Activated CD4-positive, alpha-beta T cell treated with anti-CD3 and anti-CD28 coated beads for 4 hours (primary cell): ENCODE data around the gene CNKSR3.

ENCODE experiments used
- DNase-seq, 2 donors: peaks; one replicate each; pipeline ENCODE4 v3.0.0-alpha.2; 2020

CNKSR3 gene

DNA sequence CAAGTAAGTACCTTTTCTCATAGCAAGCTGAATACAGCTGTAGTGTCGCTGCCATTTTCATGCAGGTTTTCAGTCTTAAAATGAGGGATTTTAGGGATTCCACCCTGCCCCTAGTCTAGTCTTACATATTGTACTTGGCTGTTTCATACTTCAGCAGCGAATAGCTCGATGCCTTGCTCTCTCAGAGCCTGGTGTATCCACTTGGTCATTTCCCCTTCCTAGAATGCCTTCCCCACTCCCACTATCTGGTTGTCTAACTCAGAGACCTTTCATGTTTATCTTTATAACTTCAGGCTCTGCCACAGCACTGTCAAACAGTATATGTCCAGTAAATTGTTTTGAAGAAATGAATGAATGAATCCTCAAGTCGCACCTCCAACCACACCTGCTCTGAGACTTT is 132.8 kb downstream of the CNKSR3 start:
- no peak for DNase-seq

DNA sequence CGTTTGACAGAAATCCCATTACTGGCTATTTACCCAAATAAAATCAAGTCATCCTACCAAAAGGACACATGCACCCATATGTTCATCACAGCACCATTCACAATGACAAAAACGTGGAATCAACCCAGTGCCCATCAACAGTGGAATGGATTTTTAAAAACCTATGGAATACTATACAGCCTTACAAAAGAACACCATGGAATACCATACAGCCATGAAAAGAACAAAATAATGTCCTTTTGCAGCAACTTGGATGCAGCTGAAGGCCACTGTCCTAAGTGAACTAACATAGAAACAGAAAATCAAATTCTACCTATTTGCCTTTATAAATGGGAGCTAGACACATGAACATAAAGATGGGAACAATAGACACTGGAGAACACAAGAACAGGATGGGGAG is 136.5 kb downstream of the CNKSR3 start:
- no peak for DNase-seq

DNA sequence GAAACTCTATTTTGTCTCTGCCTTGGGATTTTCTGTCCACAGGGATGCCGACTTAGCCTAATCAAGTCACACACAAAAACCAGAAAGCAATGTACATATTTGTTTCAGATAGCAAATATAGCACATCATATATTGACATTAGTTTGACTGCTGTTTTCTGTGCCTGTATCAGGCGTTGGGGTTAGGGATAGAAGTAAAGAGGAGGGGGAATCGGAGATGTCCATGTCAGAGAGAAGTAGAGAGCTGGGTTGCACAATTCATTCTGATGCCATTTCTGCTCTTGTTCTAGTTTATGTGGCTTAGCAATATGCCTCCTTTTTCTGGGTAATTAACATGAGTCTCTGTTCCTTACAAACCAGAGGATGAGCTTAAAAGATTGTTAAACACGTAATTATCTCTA is 139.2 kb downstream of the CNKSR3 start:
- DNase-seq, result no peak

DNA sequence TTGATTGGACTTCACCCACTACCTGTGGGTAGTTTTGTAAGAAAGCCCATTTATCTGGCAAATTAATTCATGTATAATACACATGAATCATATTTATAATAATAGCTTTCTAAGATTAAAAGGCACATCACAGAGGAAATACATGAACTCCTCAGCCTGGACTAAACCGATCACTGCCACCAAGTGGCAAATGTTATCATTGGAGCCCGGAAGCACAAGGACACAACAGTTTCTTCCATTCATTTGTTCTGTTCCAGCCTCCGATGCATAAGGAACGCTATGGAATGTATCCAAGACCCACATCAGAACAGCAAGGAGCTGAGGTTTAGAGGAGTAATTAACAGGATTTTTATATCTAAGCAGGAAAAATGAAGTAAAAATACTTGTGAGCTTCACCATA is 139.9 kb downstream of the CNKSR3 start:
- peak in 1 of 2 donors; percentile 16 for DNase-seq

DNA sequence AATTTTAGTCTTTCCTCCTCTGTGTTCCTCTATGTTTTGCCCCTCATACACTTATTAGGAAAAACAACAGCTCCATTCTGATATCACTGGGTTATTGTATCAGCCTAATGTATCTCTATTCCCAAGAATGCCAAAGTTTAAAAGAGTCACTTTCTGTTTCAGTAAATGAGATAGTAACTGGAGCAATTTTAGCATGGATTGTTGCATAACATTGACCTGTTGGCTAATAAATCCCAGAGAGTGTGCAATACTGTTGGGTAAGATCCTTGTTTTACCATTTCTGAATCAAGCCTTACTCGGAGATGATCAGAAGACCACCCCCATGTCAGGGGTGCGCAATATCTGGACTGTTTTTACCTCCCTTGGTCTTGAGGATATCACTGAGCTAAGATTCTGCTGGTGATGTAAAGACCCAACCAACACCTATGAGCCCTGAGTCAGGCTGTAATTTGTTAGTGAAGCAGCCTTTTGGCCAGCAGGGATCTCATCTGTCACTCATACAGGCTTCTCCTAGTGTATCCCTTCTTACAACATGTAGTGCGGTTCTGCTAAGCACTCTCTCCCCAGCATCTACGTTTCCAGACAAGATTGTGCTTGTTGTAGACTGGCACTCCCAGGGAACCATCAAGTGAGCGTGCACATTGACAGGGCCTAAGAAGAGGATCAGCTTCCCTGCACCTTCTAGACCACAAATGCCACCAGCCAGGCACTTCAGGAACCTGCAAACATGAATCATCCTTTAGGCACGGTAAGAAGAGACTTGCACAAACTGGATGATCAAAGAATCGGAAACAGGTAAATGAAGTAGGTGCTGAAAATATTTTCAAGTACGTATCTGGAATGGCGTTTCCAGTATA is 142.4 kb downstream of the CNKSR3 start:
- DNase-seq, result no peak

DNA sequence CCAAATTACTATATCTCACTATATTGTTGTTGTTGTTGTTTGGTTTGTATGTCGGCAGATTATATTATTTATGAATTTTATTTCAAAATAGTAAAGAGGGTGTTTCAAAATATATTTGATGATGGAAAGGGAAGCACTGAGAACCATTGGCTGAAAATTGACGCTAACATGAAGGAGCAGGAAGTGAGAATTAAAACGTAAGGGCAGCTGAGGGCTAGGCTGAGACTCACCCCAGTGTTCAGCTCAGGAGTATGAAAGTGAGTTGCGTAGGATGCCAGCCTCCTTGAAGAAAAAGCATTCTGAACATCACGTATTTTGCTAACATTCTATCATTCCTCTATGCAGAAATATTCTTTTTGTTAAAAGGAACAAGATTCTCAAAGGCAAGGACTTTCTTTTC is 143.1 kb downstream of the CNKSR3 start:
- no peak for DNase-seq

DNA sequence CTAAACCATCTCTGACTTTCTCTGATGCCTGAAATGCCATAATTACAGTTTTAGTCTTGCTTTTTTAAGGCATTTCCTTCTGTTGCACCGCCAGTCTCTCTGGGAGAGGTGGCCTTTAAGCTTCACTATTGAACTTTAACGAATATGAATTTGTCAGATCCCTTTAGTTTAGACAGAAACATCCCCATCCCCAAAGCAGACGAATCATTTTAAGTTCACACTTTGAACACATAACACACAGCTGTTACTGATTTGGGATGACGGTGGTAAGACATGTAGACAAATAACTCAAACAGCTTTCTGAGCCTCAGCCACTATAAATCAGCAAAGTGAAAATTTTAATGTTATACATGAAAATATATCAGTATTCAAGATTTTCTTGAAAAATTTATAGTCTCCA is 146.7 kb downstream of the CNKSR3 start:
- no peak for DNase-seq

DNA sequence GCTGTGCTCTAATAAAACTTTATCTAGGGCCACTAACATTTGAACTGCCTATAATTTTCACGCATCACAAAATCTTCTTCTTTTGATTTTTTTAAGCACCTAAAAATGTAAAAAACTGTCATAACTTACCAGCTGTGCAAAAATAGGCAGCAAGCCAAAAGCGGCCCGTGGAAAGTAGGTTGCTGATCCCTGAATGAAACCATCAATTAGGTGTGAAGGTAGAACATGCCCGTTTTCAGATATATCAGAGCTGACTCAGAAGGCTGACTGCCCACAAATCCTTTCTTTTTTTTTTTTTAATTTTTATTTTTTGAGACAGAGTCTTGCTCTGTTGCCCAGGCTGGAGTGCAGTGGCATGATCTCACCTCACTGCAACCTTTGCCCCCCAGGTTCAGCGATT is 149.0 kb downstream of the CNKSR3 start:
- DNase-seq, result no peak

DNA sequence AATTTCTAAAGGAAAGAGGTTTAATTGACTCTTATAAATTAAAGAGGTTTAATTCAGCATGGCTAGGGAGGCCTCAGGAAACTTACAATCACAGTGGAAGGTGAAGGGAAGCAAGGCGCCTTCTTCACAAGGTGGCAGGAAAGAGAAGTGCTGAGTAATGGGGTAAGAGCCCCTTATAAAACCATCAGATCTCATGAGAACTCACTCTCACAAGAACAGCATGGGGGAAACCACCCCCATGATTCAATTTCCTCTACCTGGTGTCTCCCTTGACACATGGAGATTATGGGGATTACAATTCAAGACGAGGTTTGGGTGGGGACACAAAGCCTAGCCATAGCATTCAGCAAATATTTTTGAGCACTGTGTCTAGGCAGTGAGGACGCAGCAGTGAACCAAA is 150.0 kb downstream of the CNKSR3 start:
- DNase-seq, result no peak

DNA sequence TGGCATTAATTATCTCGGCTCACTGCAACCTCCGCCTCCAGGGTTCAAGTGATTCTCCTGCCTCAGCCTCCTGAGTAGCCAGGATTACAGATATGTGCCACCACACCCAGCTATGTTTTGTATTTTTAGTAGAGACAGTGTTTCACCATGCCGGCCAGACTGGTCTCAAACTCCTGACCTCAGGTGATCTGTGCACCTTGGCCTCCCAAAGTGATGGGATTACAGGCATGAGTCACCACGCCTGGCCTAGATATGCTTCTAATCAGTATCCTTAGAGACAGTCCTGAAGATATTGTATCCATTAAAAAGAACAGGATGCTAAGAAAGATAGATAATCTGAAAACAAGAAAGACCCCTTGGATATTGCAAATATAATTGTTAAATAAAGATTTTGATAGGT is 150.8 kb downstream of the CNKSR3 start:
- no peak for DNase-seq

DNA sequence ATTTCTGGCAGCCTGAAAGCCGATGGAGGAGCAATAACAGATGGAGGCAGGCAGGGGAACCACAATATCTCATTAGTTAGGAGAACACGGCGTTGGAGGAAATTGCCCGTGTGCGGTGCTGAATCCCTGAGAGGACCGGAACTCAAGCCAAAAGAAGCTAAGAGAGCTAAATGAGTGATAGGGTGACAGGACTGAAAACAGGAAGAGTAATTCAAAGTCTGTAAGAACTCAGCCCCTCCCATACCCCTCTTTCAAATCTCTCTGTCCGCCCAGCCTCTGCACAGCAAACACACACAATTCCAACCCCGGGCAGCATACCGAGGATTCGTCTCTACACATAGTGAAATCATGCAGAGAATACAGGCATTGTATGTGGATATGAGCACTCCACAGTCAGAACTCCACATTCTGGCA is 151.3 kb downstream of the CNKSR3 start:
- DNase-seq, result no peak

DNA sequence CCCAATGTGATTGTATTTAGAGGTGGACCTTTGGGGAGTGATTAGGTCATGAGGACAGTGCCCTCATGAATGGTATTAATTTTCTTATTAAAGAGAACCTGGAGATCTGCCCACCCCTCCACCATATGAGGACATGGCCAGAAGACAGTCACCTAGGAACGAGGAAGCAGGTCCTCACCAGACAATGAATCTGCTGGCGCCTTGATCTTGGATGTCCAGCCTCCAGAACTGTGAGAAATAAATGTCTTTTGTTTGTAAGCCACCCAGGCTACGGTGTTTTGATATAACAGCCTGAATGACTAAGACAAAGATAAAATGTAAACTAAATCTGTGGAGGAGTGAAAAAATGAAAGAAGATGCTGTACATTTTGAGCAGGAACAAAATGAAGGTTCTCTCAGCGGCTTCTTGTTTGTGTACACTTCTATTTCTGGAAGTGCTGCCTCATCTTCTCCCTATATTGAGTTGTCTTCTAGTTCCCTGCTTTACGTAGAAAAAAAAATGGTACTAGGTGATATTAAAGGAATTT is 152.4 kb downstream of the CNKSR3 start:
- DNase-seq, result no peak

DNA sequence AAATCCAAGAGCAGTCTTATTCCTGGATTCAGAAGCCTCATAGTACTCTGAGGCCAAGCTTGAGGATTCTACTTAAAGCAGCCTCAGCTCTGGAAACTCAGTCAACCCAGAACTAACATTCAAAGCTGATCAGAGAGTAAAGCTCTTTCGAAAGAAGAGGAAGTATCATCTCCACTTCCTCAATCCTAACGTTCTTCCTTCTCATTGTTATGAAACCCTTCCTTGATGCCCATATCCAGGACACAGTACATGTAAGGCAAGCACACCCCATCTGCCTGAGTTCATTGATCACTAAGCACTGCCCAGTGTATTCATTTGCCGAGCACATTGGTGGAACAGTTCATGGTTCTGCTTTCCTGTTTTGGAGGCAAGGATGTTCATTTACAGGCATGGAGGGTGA is 153.8 kb downstream of the CNKSR3 start, which contains the start of gene IPCEF1:
IPCEF1 (minus strand) TSS at position 114 of the 400 bp plus-strand sequence. CDS start 90,856 bp downstream, outside the sequence.
- DNase-seq, result no peak

DNA sequence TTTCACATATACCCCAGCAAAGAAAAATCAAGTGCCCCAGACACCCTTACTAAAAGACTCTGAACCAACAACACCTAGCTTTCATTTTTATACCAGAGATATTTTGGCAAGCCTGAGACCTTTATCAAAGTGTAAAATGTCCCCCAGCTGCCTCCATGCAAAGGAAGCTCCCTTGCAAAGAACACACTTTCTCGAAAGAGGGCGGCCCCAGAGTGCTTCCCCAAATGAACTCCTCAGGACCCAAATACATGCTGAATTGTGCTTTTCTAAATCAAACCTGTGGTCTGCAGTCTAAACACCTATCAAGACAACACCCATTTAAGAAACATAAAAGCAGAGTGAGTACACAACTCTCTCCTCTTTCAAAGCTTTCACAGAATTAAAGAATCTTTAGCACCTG is 154.4 kb downstream of the CNKSR3 start:
- DNase-seq, result no peak

DNA sequence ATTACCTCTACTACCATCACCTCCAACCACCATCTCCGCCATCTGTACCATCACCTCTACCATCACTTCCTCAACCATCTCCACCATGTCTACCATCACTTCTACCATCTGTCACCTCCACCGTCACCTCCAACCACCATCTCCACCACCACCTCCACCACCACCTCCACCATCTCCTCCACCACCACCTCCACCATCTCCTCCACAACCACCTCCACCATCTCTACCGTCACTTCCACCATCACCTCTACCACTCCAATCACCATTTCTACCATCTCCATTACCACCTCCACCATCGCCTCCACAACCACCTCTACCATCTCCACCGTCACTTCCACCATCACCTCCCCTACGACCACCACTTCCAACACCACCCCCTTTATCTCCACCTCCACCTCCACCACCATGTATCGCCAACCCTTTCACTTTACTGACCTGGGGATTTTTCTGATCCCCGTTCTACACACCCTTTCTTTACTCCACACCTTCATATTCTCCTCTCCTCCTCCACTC is 156.2 kb downstream of the CNKSR3 start:
- no peak for DNase-seq

DNA sequence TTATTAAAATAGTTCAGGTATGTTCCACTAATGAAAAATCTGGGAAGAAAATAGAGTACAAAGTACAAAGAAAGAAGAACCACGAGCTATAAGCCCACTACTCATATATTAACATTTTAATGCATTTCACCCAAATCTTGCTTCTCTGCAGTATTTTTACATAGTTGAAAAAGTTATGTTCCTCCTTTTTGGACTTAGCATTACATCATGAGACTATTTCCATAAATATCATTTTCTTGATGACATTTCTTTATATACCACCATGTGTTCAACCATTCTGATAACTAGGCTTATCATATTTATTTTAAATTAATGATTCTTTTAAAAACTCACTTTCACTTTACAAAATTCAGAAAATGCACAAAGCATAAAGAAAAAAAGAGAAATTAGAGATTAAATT is 156.9 kb downstream of the CNKSR3 start:
- no peak for DNase-seq

DNA sequence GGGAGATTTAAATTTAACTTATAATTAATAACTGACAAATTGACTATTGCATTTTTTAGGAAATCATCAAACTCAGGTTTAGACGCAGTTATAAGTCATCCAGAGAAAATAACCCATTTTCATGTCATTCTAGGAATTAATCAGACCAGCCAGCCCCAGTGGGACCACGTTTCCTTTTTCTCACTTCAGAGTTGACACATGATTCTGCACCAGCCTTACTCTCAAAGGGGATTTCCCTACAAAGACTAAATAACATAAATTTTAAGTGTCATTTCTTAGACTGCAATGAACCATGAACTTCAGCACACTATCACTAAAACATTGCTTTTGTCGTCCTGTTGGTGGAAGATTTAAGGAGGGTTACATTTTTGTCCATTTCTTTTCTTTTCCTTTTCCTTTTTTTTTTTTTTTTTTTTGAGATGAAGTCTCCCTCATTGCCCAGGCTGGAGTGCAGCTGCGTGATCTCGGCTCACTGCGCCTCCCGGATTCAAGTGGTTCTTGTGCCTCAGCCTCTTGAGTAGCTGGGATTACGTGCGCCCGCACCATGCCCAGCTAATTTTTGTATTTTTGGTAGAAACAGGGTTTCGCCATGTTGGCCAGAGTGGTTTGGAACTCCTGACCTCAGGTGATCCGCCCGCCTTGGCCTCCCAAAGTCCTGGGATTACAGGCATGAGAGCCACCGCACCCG is 157.4 kb downstream of the CNKSR3 start:
- no peak for DNase-seq

DNA sequence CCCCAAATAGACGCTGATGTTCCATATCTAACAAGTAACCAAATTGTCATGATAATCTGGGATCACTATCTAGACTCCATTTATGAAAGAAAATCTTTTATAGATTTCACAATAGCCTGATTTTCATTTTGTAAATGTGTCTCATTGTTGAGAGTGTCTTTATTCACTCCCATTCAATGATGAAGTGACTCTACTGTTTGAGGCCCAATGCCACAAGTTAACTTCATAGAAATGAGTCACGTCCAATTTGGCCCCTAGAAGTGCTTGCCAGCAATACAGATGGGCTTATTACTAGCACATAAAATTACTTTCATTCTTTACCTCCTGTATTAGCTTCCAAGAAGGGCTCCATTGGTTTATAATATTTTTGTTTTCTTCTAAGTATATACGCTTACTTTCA is 160.2 kb downstream of the CNKSR3 start:
- DNase-seq, result no peak

DNA sequence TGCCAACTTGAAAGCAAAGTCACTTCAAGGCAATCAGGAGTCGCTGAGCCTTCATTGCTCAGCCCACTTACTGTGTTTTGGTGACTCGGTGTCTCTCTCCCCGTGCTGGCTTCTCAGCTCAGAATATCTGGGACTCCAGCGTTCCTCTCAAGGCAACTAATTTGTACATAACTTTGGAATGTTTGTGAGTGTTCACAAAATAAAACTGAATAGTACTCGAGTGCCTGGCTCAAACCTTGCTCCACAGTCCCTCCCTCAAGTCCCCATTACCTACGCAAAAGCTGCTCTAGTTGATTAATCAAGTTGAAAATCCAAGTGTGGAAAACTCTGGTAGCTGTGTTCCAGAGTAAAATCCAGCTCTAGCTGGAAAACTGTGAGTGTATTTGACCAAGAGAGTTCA is 162.5 kb downstream of the CNKSR3 start:
- DNase-seq, result no peak

DNA sequence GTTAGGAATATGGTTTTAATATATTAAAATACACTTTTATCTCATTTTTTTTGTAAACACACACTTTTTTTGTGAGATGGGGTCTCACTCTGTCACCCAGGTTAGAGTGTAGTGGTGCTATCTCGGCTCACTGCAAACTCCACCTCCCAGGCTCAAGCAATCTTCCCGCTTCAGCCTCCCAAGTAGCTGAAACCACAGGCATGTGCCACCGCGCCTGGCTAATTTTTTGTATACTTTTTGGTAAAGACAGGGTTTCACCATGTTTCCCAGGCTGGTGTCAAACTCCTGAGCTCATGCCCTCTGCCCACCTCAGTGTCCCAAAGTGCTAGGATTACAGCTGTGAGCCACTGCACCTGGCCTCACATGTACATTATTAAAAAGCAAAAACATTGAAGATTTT is 164.7 kb downstream of the CNKSR3 start:
- no peak for DNase-seq

DNA sequence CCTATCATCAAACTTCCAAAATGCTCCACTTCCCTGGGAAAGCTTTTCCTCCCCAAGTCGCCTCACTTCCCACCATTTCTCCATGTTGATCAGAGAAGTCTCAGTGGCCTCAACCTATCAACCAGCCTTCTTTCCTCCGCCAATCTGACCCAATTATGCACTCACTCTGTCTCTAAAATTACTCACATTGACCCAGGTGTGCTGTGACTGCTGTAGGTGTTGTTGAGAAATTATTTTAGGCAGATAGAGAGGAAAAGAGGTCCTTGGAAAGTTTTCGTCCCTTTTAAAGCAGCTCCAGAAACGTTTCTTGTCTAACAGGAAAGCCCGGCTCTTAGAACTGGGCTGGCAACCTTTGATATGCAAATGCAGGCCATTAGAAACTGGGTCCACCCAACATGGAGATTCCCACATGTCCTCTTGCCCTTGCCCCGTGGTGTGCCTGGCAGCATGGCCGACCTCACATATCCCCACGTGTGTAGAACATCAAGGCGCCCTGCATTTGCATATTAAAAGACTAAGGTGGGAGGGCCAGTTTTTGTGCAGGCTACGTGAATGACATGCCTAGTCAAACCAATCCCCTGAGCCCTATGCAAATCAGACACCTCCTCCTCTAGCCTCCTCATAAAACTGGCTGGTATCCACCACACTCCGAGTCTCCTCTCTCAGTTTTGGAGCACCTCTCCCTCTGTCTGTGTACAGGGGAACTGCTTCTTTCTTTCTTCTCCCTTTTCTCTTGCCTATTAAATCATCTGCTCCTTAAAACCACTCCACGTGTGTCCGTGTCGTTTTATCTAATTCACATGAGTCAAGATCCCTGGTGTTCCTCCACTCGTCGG is 166.8 kb downstream of the CNKSR3 start:
- DNase-seq, result no peak

DNA sequence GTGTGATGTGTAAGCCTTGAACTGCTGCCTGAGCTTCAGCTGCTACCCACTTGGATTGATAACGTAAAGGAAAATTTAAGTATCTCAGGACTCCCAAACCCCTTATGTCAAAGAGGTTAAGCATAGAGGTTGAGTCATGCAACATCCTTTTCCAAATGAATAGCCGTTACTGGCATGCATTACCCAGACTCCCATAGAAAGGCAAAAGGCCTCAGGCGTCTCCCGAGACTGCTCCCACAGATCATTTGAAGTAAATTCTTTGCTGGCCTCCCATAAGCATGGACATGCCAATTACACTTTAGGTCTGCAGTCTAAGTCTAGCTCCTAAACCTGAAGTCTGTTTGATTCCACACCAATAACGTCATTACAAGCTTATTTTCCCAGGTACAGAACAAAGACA is 168.6 kb downstream of the CNKSR3 start:
- no peak for DNase-seq

DNA sequence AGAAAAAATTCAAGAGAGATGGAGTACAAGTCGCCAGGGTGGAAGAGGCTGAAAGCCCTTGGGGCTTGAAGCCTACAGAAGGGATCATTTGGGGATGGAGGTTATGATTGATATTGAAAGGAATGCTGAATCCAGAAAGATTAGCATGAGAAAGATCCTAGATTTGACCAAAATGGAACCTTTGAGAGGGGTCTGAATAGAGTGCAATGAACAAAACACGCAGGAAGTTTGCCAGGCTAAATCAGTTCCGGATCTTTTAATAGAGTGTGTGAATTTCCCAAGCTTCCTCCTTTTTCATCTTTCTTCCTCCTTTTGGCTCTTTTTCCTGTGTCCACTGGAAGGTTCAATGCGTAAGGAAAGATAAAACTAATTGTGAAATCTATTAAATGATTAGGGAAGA is 169.1 kb downstream of the CNKSR3 start:
- DNase-seq, result no peak
